H1 (cell line): ENCODE data around the gene MAPK8IP2. TPM values are rescaled to one million over a fixed set of nuclear protein-coding genes. Genes with fewer than 3 reads are reported as not detected.

Experiments used
- JUN ChIP-seq: IDR thresholded peaks from 2 replicates; pipeline ENCODE4 v1.6.1; 2011; ENCODE audit warnings: low read depth, mild to moderate bottlenecking, improper control_type of control experiment, low read length
- MAX ChIP-seq: IDR thresholded peaks from 2 replicates; pipeline ENCODE4 v1.6.1; 2012; ENCODE audit warnings: inconsistent platforms
- PHF8 ChIP-seq: fragments of 200-600 bp; sonication (generic); conservative IDR thresholded peaks from 2 replicates; pipeline ENCODE4 v1.7.1; 2012; ENCODE audit warnings: low read depth, mild to moderate bottlenecking, inconsistent platforms, low read length, moderate library complexity
- SP1 ChIP-seq: IDR thresholded peaks from 2 replicates; pipeline ENCODE4 v1.6.1; 2011; ENCODE audit warnings: low read depth, low read length
- YY1 ChIP-seq: IDR thresholded peaks from 2 replicates; pipeline ENCODE4 v1.6.1; 2011; ENCODE audit warnings: low read depth, mild to moderate bottlenecking, low read length
- polyA plus RNA-seq, 7 experiments: library from polyadenylated mRNA; depleted of rRNA in 3 of 7; stranded (reverse) in 5 of 7; unstranded in 2 of 7; fragments of >200 nt in 5 of 7; fragments of 200-250 nt in 2 of 7; gene quantifications; 1 replicate in 5 of 7; 2 replicates in 1 of 7; 4 replicates in 1 of 7; pipeline versions ENCODE4 v1.2.1 to v1.2.3, GENCODE V29; 2011 to 2013; ENCODE audit warnings: missing spikeins in 2 of 7, mixed read lengths in 2 of 7
- total RNA-seq: library from RNA; stranded (reverse); fragmentation: NEBNext Ultra II Directional; extraction: Animal tissue kit (Norgen Biotek cat#: 25700); gene quantifications from 2 replicates; pipeline ENCODE4 v1.2.1, GENCODE V29; 2021

The MAPK8IP2 gene
- total and polyA plus RNA-seq, 2 of the 8 experiments (the other 6 are each of a cell fraction or from before 2014, with no cell fraction given): 1.5 to 5.5 TPM

- TF ChIP-seq PHF8 (no peak), SP1 (no peak), MAX (no peak), JUN (no peak), YY1 (no peak)
These were observed 10.9 kb downstream of the MAPK8IP2 start (continued) for GRCh38 chr22:50611341-50612060.
